ENCODE measurements around the gene PRKD1.
"Not testable (repeated sequence)": the region's sequence is repeated elsewhere in the genome, so short reads cannot be mapped to it uniquely, and the experiment has no call there.

Gene PRKD1

DNA sequence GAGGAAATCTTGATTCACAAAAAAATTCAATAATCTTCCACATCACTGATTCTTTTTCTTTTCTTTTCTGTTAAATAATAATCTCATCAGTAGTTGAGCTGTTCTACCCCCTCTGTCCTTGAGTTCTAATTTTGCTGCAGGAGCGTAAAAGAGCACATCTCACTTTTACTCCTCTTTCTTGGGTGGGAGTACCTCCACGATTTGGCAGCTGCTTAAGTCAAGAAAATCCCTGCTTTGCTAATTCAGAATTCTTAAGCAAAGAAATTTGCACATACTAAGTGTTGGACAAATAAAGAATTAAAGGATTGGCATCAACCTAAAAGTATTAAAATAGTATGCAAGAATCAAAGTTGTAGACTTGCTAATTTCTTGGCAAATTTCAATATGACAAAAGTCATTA is 128.8 kb downstream of the PRKD1 start:
- no peak for DNase-seq (ENCODE audit: low read depth)

DNA sequence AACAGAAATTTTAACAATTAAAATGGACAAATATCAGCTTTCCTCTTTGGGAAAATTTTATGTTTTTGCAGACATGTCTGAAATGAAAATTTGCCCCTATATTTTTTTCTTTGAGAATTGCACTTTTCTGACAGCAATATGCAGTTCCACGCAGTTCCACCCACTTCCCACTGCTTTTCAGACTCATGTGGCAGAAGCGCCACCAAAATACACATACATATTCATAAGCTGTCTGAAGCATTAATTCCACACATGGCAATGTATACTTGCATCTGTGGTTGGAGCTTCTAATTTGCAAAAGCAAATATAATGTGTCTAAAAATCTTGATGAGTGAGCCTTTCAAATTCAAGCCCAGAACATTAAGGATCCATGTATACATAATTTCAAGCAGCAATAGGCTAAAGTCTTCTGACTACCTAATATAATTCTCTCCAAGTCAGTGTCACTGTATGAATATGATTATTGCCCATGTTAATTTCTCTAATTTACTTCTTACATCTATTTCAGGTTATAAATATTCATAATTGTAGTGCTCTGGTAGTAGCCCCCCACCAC is 129.5 kb downstream of the PRKD1 start:
- DNase-seq (ENCODE audit: low read depth): no peak

DNA sequence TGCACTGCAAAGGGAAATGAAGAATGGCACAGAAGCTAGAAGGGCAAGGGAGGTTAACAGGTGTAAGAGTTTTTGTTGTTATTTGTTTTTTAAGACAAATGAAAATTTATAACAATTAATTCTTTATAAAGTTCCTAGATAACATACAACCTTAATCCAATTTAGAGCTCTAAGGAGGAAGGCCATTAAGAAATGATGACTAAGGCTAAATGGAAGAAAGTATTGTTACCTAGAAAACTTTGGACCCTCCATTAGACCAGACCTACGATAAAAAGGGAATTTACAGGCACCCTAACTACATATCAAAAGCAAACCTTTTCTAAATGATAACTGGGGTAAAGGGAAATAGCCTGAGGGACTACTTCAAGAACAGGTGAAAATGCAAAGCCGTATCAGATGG is 130.8 kb downstream of the PRKD1 start:
- DNase-seq (ENCODE audit: low read depth): no peak

DNA sequence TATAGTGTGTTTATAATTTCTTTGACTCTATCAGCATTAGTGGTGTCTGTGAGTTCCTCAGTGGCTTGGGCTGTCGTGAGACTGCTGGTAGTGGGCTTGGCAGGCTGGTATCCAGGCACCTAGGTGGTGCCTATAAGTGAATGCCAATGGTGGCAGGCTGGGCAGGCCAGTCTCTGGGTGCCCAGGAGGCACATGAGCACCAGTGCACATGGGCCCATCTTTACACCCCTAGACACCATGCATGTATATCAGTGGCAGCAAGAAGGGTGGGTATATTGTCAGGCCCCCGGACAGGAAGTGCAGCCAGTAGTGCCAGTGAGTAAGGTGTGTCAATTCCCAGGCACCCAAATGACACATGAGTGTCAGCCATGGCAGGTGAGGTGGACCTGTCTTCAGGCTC is 138.2 kb downstream of the PRKD1 start:
- DNase-seq (ENCODE audit: low read depth): no peak

DNA sequence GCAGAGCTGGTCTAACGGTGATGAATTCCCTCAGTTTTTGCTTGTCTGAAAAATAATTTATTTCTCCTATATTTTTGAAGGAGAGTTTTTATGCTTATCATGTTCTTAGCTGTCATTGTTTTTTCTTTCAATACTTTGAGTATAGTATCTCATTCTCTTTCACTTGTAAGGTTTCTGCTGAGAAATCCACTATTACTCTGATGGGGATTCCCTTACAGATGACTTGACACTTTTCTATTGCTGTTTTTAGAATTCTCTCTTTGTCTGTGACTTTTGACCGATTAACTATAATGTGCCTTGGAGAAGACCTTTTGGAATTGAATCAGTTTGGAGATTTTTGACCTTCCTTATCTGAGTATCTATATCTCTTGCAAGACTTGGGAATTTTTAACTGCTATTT is 139.6 kb downstream of the PRKD1 start:
- no peak for DNase-seq (ENCODE audit: low read depth)

DNA sequence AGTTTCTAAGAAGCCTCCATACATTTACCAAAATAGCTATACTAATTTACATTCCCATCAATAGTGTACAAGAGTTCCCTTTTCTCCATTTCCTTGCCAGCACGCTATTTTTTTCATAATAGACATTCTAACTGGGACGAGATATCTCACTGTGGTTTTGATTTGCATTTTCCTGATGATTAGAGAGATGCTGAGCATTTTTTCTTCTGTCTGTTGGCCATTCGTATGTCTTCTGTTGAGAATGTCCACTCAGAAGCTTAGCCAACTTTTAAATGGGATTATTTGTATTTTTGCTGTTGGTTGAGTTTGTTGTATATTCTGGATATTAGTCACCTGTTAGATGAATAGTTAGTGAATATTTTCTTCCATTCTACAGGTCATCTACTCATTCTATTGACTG is 144.1 kb downstream of the PRKD1 start:
- DNase-seq (ENCODE audit: low read depth): no peak

DNA sequence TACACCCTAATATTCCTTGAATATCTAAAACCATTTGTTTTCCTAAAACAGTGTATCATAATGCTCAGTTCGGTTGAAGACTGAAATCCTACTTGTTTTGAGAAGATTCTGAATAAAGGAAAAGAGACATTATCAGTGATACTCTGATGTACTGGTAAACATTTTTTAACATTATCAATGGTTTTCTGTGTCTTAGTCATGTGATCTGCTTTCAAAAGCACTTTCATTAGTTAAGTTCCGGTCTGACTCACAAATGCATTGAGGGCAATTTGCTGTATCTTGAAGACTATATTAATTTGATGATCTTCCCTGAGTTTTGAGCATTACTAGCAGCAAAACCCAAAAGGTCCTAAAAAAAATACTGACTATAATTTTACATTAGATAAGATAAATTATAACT is 145.6 kb downstream of the PRKD1 start:
- no peak for DNase-seq (ENCODE audit: low read depth)

DNA sequence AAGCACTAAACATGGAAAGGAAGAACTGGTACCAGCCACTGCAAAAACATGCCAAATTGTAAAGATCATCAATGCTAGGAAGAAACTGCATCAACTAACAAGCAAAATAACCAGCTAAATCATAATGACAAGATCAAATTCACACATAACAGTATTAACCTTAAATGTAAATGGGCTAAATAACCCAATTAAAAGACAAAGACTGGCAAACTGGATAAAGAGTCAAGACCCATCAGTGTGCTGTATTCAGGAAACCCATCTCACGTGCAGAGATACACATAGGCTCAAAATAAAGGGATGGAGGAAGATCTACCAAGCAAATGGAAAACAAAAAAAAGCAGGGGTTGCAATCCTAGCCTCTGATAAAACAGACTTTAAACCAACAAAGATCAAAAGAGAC is 150.5 kb downstream of the PRKD1 start:
- DNase-seq (ENCODE audit: low read depth): not testable (repeated sequence)

DNA sequence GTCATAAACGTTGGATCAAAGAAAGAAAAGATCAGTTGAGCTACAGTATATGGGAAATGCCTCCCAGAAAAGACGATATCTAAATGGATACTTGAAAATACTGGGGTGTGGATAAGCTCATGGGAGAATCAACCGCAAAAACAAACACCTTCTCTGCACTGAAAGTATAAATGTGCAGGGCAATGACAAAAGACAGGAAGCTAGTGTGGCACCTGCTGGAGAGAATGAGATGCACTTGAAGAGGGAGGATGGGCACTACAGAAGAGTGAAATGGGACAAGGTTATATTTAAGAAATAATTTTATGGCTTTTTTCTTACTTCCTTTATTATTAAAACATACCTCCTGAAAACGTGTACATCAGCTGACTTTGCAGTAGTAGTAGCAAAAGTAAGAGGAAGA is 153.7 kb downstream of the PRKD1 start:
- DNase-seq (ENCODE audit: low read depth): no peak

DNA sequence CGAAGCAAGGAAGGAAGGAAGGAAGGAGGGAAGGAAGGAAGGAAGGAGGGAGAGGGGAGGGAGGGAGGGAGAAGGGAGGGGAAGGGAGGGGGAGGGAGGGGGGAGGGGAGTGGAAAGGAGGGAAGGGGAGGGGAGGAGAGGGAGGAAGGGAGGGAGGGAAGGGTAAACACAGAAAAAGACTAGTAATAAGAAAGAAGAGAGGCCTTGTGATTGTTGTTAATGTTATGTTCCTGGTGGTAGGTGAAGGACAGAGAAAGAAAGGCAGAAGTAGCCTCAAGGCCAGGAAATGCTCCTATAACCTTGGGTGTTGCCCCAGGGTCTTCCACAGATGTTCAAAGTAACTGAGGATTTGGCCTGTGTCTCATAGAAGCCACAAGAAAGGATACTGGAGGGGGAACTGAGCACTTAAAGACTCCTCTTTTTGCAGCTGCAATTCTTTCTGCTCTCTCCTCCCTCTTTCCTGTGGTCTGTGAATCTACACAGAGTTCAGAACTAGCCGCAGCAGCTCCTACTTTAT is 164.2 kb downstream of the PRKD1 start:
- DNase-seq (ENCODE audit: low read depth): no peak

DNA sequence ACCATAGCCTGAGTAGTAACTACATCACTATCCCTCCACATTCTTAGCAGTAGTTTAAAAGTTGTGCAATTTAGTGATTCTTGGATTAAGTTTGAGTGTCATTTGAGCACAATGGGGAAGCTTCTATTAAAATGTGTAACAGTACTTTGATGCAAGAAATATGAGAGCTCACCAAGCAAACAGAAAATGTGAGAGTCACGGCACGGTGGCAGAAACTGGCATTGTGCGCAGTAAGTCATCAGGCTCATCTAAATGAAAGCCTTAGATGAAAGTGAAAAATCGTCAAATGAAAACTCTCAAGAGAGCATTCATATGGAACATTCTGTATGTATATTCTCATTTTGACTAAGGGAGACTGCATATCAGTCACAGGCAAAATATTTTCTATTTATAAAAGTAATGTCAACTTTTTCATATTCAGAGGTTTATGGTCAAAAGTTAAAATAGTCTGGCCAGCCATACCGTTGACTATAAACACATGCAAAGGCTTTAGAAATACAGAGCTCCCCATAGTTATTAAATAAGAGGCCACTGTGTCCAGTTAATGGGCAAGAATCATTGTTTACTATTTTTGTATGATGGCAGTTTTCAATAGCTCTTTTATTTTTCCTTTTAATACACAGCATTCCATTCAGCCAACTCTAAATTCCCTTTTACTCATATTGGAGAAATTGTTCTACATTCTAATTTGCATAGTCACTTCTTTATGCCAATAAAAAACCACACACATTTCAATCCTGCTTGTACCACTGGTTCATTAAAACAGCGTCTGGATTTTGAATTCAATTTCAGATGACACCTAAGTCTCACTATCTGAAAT is 167.9 kb downstream of the PRKD1 start:
- no peak for DNase-seq (ENCODE audit: low read depth)

DNA sequence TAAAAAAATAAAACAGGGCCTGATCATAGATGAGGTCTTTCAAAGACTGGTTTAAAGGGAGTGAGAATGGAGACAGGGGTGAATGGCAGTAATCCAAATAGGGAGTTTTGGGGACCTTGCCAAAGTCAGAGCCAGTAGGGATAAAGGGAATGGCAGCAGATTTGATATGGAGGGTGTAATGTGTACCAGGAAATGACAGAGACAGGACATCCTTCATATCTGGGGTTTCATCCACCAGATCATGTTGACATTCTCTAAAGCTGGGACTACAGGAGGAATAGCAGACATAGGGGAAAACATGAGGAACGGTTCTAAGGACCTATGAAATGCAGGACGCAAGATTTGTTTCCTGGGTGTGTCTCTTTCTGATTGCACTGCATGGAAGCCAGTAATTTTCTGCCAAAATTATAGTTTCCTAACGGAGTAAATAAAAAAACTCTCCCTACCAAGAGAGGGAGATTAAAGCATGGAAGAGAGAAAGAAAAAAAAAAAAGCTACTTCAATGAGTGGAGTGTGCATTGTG is 169.9 kb downstream of the PRKD1 start:
- no peak for DNase-seq (ENCODE audit: low read depth)

DNA sequence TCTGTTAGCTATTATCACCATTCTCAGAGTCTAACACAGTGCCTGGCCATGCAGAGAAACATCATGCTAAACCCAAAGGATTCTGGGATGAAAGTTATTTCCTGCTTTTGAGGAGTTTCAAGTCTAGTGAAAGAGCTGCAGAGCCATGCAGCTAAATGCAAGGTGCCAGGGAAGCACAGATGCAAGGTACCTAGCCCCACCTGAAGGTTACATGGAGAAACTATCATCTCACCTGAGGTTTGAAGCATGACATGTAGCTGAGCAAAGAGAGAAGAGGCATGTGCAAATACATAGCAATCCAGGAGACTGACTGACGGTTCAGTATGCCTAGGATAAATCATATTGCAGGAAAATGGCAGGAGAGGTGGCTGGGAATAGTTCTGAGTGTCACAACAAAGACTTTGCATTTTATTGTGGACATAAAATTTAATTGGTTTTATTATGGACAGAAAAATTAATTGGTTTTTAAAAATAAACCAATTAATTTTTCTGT is 170.4 kb downstream of the PRKD1 start:
- DNase-seq (ENCODE audit: low read depth): no peak

DNA sequence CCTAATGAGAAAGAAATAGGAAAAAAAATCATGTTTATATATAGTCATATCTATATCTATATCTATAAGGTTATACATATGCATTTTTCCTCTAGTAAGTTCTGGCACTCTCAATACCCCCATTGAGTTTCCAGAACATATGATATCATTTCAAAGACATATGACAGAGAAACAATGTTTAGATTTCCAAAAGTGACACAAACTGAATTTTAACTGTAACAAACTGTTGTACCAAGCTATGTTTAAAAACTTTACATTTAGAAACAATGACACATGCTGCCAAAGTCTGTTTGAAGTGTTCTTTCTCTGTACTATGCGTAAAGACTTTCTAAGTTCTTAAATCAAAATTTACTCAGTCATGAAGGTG is 171.6 kb downstream of the PRKD1 start:
- no peak for DNase-seq (ENCODE audit: low read depth)

DNA sequence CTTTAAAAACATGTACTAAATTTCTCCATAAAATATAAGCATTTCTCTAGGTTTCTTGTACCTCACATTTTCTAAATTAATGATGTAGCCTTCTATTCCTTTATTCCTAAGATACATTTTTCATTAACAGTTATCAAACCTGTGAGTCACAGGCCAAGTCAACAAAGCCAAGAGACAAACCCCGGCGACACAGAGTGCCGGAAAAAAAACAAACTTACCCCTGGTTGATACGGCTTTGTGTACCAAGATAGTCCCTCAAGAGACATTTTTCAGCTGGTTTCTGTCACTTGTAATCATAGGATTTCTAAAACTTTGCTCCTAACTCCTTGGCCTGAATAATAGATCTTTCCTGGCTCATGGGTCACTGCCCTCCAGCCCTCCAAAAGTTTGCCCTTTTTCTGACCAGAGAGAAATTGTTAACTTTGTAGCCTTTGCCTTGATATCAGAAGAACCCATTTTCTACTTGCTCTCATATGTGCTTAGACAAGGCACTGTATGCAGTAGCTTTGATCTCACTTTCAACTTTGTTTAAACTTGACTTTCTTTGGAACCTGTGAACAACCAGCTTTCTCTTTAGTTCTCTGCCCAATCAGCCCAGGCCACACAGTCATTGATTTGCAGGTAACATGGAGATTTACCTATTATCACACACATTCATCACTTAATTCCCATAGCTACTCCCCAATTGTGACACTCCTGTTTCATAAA is 172.2 kb downstream of the PRKD1 start:
- no peak for DNase-seq (ENCODE audit: low read depth)

DNA sequence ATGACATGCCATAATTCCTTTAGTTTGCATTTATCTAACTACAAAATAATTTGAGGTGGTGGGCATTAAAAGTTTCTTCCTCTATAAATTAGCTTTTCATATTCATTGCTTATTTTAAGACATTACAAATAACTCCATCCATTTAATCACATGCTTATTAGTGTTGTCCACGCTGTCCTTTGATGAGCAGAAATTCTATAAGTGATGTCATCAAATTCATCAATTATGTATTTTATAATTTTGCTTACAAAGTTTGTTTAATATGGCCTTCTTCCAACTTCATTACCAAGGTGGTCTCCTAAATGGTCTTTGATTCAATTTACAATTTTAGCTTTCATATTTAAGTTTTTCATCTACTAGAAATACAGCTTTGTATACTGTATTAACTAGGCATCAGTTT is 173.5 kb downstream of the PRKD1 start:
- no peak for DNase-seq (ENCODE audit: low read depth)

DNA sequence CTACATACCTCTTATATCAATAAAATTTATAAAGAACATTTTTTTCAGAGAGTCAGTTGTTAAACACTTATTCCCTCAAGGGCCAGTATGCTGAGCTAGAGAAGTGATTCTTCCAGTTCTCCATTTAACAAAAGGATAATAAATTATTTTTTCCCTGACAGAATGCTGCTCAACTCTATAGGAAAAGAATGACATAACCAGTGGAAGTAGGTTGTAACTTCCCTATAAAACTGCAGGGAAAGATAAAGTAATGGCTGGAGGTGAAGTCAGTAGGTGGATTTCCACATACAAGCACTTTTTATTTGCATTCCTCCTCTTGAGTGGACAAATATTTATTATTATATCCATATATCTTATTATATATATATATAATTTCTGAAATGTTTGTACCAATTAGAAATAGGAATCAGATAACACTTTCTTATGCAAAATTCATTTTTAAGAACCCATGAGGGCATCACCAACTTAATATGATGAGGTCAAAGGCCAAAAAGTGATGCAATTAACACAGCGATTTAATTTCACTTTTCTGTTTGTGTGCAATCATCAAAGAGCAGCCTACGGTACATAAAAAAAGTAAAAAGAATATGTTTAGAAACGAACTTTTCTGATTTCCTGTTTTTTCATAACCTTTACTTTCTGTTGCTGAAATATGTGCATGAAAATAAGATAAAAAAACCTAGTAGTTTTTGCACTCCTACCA is 175.3 kb downstream of the PRKD1 start:
- no peak for DNase-seq (ENCODE audit: low read depth)

DNA sequence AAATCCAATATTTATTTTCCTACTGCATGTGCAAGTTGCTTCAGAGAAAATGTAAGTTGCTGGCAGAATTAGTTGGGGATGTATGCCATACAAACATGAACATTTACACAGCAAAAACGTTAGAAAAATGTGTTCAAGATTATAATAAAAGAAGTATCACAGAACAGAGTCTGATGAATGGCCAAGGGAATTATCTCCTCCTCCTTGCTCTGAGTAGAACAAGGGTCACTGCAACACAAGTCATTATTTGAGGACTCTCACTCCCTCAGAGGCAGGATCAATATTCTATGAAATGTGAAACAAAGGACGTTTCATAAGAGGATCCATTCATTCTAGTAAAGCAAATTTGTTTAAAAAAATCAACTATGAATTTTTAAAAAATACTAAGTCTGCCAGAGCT is 177.8 kb downstream of the PRKD1 start:
- no peak for DNase-seq (ENCODE audit: low read depth)

DNA sequence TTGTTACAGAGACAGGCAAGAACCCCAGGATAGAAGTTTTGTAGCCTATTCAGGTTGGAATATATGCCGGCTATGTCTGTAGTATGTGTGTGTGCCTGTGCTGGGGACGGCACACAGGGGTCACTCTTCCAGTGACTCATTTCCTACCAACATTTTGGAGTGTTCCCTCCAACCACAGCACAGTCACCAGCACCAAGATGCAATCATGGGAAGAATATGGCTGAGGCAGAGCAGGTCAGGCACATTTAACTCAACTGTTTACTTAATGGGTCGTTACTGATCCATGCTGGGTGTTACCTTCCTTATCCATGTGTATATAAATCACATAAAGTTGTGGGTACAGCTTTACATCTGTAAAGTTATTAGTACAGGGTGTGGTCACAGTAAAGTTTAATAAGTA is 178.3 kb downstream of the PRKD1 start:
- DNase-seq (ENCODE audit: low read depth): no peak

DNA sequence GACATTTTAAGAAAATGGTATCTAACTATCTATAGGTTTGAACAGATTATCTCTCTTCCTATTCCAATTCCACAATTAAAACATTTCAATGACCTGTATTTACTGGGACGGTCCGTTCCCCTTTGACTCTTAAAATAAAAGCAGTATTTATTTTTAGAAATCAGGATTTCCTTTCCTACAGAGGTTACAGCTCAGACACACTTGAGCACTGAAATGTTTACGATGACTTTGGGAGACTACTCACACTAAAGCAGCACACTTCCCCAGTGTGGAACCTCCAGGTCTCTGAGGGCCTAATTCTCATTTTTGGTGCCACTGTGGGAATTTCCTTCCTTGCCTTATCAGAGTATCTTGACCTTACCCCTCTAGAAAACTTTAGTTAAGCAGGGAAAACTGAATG is 181.8 kb downstream of the PRKD1 start:
- DNase-seq (ENCODE audit: low read depth): no peak

DNA sequence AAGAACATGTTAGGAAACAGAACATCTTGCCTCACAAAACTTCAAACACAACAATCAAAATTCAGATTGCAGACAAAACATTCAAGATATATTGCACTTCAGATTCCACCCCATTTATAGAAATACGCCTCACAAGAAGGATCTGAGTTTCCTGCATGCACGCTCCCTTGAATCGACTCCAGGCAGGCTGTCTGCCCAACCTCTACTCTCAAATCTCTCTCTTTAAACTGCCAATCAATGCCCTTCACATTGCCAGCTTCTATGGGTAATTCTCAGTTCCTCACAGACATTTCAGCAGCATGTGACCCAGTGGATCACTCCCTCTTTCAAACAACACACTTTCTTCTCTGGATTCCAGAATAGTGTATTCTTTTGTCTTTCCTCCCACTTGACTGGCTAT is 184.1 kb downstream of the PRKD1 start:
- no peak for DNase-seq (ENCODE audit: low read depth)

DNA sequence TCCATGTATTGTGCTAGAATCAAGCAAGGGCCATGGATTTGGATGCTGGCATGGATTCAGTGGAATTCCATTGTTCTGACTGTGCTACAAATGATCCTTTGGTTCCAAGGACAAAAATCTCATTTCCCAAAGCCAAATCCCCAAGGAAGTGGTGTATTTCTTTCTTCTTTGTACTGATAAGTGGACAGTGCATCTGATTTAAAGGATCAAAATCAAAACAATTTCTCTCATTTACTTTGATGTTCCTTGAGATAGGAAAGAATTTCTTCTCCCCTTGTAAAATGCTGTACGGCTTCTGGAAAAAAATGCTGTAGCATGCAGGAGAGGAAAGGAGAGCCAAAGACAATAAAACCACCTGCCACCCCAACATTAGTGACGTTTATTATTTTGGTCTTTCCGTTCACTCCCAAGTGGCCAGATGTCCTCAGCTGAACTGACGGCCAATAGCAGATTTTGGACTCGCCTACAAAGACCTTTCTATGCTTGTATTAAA is 185.7 kb downstream of the PRKD1 start:
- DNase-seq (ENCODE audit: low read depth): no peak

Measured in stimulated activated CD8-positive, alpha-beta memory T cell treated with anti-CD3 and anti-CD28 coated beads, Interleukin-7, amount 100 ng/mL, for 24 hours (primary cell).